LNCaP clone FGC (cell line): ENCODE results near the gene ERCC3.

ENCODE experiments used
- DNase-seq: peaks from one replicate; pipeline ENCODE4 v3.0.0-alpha.2; 2011; ENCODE audit warnings: low read depth
- H3K4me3 ChIP-seq: 2 replicates; pipeline ENCODE4 v1.5.1; 2011; ENCODE audit warnings: mild to moderate bottlenecking, low read depth, low read length, control low read depth
- TF ChIP-seq, protein P1 (sequence below): IDR thresholded peaks from 2 replicates; pipeline ENCODE4 v1.5.1; 2012; ENCODE audit warnings: mild to moderate bottlenecking; ENCODE audit not compliant: control insufficient read depth, insufficient read depth; ENCODE audit errors: extremely low read depth

ERCC3 gene

DNA sequence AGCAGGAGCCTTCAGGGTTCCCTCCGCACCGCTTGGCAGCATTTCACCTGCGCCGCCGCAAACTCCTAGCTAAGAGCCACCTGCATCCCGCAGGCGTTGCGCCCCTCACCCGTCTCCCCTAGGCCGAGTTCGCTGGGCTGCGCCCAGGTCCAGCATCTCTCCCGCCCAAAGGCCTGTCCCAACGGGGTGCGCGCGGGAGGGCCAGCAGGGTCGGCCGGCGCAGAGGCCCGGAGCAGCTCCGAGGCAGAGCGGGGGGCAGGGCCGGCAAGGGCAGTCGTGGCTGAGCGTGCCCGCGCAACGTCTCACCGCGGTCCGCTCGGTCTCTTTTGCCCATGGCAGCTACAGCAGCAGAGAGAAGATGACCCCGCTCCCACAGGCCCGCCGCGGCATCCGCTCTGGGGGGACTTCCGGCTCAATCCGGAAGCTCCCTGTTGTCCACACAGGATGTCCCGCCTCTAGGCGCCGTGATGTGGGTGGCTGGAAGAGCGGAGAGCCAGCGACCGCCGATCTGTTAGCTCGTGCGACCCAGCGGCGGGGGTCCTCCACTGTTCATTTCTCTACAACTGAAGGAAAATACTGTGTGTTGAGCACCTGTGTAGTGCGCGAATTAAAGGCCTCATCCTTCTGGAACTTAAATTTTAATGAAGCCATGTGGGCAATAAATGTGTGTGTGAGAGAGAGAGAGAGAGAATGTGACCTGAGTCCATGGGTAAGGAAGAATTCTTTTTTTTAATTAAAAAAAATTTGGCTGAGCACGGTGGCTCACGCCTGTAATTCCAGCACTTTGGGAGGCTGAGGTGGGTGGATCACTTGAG lies at the start of gene ERCC3:
Gene ERCC3, minus strand, starts transcription at position 397 of the 815 bp plus-strand sequence. Its CDS starts 63 bp downstream, at position 334.
- peak within 1 kb of the TSS; percentile 92 for H3K4me3 ChIP-seq
- no peak for DNase-seq
- TF ChIP-seq, protein P1, sequence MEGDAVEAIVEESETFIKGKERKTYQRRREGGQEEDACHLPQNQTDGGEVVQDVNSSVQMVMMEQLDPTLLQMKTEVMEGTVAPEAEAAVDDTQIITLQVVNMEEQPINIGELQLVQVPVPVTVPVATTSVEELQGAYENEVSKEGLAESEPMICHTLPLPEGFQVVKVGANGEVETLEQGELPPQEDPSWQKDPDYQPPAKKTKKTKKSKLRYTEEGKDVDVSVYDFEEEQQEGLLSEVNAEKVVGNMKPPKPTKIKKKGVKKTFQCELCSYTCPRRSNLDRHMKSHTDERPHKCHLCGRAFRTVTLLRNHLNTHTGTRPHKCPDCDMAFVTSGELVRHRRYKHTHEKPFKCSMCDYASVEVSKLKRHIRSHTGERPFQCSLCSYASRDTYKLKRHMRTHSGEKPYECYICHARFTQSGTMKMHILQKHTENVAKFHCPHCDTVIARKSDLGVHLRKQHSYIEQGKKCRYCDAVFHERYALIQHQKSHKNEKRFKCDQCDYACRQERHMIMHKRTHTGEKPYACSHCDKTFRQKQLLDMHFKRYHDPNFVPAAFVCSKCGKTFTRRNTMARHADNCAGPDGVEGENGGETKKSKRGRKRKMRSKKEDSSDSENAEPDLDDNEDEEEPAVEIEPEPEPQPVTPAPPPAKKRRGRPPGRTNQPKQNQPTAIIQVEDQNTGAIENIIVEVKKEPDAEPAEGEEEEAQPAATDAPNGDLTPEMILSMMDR, result no peak

- no peak for DNase-seq
- TF ChIP-seq, protein P1, result no peak
These were observed 49.3 kb upstream of the ERCC3 start for GRCh38 chr2:127343277-127343676.

GRCh38 chr2:127342101-127342500 lies 48.2 kb upstream of the ERCC3 start:
- DNase-seq, result no peak
- TF ChIP-seq, protein P1, result no peak
- H3K4me3 ChIP-seq, result no peak overlapping the region

More at GRCh38 chr2:127343277-127343676, 49.3 kb upstream of the ERCC3 start:
- H3K4me3 ChIP-seq, result no peak overlapping the region

GRCh38 chr2:127332335-127332734 lies 38.4 kb upstream of the ERCC3 start:
- H3K4me3 ChIP-seq, result no peak overlapping the region
- TF ChIP-seq, protein P1, result no peak
- DNase-seq, result no peak

DNA sequence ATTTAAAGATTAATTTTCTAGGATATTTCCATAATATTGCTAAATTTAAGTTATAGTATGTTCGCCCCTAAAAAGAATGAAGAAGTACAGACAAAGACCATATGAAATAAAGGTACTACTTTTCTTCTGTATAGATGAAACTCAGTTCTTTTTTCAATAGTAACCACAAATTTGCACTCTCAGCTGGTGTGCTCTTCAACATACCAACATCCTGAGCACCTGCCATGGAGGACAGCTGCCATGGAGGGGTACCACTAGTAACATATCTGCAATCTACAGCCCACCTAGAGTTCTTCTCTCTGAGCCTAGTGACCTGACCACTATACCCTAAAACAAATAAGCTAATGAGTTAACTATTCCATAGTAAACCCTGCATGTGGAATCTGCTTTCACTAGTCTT lies 36.8 kb upstream of the ERCC3 start:
- no peak for DNase-seq
- TF ChIP-seq, protein P1, result no peak
- H3K4me3 ChIP-seq, result no peak overlapping the region

DNA sequence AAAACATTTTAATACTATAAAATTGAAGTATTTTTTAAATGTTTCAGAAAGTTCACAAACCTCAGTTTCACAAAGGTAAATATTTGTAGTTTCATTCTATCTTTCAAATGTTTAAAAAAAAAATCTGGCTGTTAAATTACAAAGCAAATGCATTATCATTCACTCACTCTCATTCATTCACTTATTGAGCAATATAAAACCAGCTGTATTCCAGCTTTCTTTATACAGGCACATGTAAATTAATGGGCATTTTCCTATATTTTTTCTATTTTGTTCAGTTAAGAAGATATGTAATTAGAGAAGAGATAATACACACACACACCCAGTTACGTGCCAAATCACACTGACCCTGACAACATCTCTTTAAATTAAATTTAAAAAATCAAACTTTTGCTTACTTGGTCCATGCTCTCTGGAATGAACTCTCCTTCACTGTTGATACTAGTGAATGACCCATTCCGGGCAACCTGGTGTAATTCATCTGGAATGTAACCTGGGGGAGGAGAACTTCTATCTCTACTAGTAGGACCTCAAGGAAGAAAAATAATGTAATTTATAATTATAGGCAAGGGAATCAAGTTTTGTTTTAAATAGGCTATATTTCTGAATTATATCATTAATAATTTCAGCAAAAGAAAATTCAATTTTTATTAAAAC lies 32.5 kb upstream of the ERCC3 start:
- H3K4me3 ChIP-seq, result no peak overlapping the region
- DNase-seq, result no peak
- TF ChIP-seq, protein P1, result no peak

- H3K4me3 ChIP-seq, result no peak overlapping the region
- DNase-seq, result no peak
These were observed 30.7 kb upstream of the ERCC3 start for GRCh38 chr2:127324635-127325034.

More at GRCh38 chr2:127324635-127325034, 30.7 kb upstream of the ERCC3 start:
- TF ChIP-seq, protein P1, result peak; percentile 51
